H4 (cell line): Measurements from ENCODE around the gene DCBLD2. TPM values are rescaled to one million over a fixed set of nuclear protein-coding genes. Genes with fewer than 3 reads are reported as not detected.
"Not testable (repeated sequence)": the region's sequence is repeated elsewhere in the genome, so short reads cannot be mapped to it uniquely, and the experiment has no call there.

Source experiments
- DNase-seq: peaks from one replicate; pipeline ENCODE4 v3.0.0-alpha.2; 2015; ENCODE audit warnings: low spot score
- total RNA-seq: library from RNA; depleted of rRNA; stranded (reverse); fragments of >200 nt; shearing (Covaris generic); gene quantifications from 2 replicates; pipeline ENCODE4 v1.2.3, GENCODE V29; 2014

Gene DCBLD2
- total RNA-seq, 1 experiment from 2014 or later = 40.2 TPM

DNA sequence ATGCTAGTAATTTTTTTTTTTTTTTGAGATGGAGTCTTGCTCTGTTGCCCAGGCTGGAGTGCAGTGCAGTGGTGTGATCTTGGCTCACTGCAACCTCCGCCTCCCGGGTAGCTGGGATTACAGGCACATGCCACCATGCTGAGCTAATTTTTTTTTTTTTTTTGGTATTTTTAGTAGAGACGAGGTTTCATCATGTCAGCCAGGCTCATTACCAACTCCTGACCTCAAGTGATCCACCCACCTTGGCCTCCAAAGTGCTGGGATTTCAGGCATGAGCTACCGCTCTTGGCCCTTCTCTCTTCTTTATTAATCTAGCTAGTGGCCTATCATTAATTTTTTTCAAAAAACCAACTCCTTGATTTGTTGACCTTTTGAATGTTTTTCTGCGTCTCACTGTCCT lies 70.4 kb downstream of the DCBLD2 start:
- not testable (repeated sequence) for DNase-seq

DNA sequence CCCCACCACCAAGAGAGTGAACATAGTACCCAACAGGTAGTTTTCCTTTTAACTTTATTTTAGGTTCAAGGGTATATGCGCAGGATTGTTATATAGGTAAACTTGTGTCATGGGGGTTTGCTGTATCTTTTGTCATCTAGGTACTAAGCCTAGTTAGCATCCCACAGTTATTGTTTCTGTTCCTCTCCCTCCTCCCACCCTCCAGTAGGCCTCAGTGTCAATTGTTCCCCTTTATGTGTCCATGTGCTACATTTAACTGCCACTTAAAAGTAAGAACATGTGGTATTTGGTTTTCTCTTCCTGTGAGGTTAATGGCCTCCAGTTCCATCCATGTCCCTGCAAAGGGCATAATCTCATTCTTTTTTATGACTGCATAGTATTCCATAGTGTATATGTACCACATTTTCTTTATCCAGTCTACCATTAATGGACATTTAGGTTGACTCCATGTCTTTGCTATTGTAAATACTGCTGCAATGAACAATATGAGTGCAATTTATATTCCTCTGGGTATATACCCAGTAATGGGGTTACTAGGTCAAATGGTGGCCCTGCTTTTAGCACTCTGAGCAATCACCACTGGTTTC lies 72.2 kb downstream of the DCBLD2 start:
- DNase-seq = no peak

DNA sequence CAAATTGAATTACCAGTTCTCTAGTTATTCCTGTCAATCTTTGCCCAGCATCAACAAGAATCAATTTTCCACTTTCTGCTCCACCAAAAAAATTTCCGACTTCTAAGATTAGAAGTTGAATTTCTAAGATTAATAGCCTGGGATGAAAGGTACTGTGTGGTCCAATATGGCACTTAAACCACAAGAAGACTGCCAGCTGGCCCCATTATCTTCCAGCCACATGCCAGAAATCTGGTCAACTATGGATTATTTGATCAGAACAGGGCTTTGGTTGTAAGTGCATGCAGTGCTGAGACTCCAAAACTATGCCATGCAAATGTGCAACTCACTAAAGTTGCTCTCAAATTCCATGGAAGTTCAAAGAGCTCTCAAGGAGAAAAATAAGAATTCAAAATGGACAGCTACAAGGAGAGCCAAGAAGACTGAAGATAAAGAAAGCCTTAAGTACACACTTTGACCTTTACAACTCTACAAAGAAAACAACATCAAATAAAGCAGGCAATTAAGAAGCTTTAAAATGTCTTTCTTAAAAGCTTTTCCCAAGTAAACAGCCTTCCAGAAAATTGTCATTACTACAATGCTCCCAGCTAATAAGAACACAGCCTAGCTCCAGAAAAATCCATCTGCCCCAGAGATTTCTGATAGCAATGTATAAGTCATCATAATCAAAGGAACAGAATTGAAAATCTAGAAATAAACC lies 74.1 kb downstream of the DCBLD2 start:
- no peak for DNase-seq

DNA sequence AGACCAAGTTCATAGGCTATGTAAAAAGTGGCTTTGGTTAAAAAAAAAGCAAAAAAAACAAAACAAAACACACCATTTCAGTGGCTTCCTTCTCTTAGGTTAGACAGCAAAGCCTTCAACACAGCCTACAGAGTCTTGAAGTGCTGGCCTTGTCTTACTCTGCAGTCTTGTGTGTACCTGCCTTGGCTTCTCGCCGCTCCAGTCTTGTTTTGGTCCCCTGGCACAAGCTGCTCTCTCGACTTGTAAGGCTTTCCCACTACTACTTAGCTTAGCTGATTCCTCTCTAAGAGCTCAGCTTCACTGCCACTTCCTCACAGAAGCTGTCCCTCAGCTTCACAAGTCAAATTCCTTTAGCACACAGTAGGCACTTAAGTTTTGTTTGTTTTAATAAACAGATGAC lies 75.4 kb downstream of the DCBLD2 start:
- DNase-seq = no peak

DNA sequence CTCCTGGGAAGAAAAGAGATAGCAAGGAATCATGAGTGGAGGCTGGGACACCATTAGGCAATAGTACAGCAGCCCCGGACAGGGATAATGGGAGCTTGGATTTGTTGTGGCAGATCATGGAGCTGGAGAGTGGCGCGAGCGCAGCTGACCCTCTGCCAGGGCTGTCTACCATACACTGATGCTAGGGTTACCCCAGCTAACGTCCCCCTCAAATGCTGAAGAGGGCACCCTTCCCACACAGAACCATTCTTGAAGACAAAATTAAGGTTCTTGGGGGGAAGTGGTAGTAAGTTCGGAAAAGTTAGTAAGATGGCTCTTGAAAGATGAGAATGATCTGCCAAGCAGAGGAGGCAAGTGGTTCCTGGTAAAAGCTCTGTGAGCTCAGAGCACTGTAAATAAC lies 77.2 kb downstream of the DCBLD2 start:
- no peak for DNase-seq

DNA sequence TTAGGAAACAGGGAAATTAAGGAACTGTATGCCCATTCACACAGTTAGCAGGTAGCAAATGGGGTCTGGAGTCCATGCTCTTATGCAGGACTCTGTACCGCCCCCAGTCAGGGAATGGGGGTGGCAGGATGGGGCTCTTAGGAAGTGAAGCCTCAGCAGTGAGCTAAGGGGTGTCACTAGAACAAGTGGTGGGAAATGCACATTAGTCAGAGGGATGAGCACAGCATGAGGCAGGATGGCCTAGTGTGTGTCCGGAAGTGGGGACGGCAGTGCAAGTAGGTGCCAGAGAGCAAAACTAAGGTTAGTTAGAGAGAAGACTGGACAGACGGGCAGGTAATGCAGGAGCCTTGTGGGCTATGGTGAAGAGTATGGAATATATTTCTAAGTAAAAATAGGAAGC lies 77.7 kb downstream of the DCBLD2 start:
- no peak for DNase-seq

DNA sequence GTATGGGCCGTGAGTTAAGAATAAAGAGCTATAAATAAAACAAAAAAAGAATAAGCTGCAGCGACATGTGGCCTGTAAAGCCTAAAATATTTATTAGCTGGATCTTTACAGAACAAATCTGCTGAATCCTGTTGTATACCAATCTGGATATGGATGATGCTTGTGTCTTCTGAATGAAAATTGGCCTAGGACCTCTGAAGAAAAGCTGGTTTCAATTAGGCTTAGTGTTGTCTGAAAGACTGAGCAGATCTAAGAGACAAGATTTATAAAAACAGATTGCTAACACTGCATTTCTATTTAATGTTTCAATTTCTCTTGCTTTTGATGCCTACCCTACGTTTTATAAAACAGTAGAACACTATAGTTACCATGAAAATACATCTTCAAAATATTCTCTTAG lies 80.4 kb downstream of the DCBLD2 start:
- no peak for DNase-seq

DNA sequence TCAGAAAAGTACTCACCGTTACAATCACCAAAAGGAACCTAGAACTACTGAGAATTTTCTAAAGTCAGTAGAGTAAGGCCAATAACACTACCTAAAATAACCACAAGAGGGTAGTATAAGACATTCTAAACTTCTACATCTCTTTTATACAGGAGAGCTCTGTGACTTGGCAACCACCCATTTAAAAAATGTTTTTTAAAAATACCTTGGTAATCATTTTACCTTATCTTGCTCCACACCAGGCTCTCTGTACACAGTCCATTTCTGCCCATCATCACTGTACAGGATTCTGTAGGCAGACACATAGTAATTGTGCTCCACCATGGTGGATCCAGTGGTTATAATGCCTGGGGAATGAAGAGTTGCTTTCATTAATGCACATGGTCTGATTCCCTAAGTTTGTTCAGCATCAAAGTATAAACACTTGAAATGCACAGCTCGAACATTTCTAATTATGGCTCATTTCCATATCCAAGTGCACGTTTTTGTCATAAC lies 83.9 kb downstream of the DCBLD2 start:
- peak; percentile 46 for DNase-seq

DNA sequence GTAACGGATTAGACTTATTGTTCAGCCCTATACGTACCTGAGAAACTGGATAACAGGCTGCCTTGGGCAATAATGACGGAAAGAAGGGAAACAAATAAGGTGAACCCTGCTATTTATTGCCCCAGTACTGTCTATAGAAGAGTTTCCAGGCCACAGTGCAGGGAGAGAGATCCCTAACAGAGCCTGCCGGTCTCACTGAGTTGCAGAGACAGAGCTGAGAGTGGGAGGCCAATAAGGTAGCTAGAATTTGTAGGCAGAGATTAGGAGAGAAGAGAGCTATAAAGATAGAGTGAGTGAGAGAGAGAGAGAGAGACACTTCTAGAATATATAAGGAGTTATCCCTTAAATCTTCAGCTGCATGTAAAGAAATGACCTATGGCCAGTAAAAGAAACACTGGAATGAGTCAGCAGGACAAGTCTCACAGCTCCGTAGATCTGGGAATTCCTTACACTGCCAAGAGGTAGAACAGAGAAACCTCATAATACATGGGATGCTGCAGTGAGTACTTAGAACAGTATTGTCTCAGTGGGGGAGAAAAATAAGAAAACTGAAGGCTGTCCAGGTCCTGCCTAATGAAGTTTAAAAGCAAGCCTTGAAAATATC lies 86.6 kb downstream of the DCBLD2 start:
- DNase-seq = peak; percentile 34

DNA sequence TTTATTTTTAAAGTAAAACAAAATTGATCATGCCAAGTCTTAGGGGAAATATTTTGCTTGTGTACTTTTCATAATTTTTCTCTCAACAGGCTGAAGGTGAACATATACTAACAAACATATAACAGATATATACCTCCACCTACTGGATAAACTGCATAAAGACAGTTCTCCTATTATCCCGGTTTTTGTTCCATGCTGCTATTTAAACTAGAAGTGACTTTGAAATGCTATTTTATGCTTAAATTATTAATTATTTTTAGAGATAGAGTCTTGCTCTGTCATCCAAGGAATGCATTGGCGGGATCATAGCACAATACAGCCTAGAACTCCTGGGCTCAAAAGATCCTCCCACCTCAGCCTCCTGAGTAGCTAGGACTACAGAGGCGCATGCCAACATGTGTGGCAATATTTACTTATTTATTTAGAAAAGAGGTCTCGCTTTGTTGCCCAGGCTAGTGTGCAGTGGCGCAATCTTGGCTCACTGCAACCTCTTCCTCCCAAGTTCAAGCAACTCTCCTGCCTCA lies 88.6 kb downstream of the DCBLD2 start:
- peak; percentile 29 for DNase-seq

DNA sequence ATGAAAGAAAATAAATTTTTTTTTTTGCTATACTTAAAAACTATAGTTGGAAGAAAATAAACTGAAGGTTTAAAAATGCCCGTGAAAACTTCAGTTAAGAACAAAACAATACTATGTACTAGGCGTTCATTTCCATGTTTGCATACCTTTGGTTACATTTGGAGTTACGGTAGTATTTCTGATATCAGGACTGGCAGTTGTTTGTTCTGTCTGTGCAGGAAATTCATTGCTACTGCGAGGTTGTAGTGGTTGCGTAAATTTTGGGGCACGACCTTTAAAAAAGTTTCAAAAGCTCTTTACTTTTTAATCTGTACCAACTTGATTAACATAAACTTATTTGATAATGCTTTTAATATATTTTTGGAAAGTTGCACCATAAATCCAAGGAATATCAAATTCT lies 90.4 kb downstream of the DCBLD2 start:
- DNase-seq = no peak

DNA sequence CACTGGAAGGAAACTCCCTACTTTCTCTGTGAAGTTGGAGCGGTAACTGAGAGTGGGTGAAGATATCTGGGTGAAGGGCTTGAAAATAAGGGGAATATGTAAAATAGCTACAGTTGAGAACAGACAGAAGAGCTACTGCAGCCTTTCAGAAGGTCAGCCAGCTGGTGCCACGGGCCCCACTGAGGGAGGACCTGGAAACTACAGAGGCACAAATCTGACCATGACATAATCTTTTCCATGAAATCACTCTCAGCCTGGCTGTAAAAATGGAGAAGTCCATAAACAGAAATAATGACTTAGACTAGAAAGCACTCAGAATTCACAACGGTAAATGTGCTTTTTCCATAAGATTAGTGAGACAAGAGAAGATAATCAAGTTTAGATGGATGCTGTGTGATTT lies 91.9 kb downstream of the DCBLD2 start:
- no peak for DNase-seq

DNA sequence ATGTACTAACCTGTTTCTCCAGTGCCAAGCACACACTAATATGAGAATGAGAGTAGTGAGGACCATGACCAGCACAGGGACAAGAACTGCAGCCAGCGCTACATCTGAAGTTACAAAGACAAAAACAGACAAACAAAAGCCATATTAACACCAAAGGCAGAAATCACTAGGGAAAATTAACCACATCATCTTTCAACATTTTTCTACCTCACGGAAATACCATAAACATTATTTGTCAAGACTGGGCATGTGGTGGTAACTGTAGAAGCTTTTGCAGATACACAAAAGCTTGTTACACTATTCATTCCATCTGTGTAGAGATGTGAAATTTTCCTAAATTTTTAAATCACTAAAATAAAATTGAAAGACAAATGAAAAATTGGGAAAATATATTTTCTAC lies 93.4 kb downstream of the DCBLD2 start:
- DNase-seq = no peak

DNA sequence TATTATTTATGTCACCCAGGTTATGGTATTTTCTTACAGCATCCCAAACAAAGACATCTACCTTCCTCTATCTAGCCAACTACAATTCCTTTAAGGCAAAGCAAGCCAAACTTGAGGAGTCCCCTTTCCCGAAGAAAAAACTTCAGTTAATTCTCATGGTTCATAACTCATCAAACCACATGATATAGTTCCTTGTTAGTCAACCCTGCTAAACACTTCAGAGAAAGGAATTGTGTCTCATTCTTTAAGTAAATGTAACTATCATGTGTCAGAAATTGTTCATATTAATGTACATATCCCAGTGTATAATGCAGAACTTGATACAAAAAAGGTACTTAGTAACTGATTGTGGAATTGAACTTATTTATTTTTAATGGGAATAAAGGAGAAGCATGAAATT lies 93.9 kb downstream of the DCBLD2 start:
- no peak for DNase-seq

DNA sequence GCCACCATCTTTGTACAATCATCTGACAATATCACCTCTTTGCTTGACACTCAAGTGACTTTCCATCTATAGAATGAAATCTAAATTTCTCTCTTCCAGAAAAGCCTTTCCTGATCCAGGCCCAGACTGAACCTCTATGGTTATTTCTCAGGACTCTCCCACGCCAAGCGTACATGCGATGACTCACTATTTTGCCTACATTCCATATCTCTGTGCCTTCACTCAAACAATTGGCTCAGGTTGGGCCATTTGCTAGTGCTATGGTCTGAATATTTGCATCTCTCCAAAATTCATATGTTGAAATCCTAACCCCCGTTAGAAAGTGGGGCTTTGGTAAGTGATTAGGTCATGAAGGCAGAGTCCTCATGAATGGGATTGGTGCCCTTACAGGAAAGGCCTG lies 94.5 kb downstream of the DCBLD2 start:
- no peak for DNase-seq

DNA sequence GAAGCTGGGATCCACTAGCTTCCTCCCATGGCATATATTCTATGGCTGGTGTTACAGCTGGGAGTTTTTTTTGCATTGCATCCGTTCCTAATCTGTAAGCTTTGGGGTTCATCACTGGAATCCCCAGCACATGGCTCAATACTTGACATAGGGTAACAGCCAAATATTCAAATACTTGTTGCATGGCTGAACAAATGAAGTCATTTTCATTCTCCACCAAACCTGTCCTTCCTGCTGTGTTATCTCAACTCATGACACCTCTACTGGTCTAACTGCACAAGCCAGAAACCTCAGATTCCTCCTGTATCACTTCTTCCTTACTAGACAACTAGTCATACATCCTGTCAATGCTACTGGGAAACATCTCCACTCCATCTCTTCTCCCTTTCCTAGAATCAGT lies 95.0 kb downstream of the DCBLD2 start:
- DNase-seq = no peak

DNA sequence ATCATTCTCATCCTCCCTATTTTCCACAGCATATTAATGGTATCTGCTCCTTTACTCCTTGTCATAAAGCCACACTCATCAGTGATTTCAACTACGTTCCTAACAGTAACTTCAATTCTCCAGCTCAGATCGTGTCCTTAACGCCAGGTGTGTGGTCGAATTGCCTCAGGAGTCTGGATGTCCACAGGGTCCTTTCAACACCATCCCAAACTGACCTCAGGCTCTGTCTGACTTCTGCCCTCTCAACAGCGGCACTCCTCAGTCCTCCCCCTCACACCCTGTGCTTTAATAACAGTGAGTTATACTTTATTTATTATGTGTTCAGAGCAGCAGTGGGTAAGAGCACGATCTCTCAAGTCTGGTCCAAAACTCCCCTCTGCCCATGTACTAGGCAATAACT lies 95.9 kb downstream of the DCBLD2 start:
- DNase-seq = no peak

DNA sequence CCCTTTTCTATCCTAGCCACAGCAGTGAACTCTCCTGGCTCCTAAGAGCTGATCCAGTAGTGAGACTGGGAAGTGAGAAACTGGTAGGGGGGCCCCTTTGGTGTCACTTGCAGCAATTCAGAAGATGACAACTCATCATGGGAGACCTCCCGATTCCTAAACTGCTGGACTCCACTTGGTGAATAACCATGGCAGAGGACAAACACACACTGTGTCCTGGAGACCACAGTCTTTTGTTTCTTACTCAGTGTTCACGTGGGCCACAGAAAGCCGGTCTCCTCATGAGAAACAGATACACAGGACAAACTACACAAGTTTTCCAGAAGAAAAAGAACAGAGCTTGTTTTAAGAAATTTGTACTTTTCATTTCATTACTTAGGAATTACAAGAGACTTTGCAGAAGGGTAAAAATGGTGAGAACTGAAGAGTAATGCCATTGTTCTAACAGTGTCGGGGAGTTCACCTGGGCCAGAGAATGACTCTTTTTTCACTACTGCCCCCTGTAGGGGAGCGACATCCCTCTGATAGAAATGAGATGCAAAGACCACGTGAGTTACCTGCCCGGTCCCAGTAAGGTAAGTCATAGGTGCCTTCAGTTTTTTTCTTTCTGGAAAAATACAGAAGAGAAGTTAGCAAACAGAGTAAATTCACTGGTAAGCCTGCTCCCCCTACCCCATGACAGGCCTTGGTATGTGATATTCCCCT lies 100.3 kb downstream of the DCBLD2 start:
- DNase-seq = no peak

DNA sequence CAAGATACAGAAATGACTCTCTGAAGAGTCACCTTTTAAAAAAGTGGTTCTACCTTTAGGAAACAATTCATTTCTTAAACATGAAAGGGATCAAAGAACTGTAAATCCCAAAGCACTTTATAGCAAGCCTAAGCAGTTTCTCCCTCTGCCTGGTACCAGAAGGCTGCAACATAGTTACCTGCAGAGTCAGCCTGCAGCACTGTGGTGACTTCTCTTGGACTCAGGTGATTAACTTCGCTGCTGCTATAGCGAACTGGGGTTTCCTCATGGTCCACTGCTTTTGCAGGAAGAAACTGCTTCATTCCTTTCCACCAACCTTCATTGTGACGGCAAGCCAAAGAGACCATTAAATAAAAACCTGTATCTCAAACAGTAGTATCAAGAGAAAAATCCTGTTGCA lies 101.1 kb downstream of the DCBLD2 start:
- no peak for DNase-seq

DNA sequence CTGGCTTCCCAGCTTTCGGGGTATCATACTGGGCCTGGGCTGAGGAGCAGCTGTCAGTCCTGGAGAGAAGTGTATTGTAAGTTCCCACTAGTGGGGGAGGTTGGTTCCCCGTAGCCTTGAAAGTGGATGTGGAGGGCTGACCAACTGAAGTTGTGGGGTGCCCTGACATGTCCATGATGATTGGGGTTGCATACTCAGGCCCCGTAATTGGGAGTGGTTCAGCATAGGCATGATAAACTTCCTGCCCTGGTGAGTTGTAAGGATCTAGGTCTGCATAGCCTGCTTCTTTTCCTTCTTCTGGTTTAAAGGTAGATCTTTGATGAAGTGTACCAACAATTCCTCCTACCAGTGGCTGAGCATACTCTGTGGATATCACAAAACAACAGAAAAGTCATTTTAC lies 102.0 kb downstream of the DCBLD2 start:
- DNase-seq = no peak

DNA sequence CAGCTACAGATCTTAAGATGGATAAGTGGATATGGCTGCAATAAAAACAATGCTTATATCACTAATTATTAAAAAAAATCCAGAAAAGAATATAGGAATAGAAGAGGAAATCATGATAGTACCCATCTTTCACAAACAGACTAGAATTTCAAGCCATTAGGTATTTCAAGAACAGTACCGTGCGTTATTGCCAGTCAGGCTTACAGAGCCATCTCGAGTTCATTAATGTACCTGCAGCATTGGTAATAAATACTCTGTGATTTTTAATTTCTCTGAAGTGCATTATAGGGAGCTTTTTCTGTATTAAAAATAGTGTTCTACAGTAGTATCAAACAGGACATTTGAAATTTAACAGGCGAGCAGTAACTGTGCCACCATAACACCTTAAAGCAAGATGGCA lies 102.7 kb downstream of the DCBLD2 start:
- DNase-seq = no peak

DNA sequence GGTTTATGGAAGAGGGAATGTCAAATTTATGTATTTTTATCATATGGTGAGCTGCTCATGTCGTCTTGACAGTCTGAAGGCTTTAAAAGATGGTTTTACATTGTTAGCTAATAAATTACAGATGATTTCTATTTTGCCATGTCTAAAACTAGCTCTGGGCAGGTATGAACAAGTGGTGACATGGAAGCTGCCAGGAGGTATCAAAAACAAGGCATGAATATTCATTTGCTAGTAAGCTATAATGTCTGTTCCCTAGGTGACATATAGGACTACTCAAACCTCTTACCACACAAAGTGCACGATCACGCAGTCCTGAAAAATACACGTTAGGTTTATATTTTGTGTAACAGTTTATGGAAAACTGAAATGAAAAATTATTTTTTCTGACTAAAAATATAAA lies 103.6 kb downstream of the DCBLD2 start:
- DNase-seq = no peak

DNA sequence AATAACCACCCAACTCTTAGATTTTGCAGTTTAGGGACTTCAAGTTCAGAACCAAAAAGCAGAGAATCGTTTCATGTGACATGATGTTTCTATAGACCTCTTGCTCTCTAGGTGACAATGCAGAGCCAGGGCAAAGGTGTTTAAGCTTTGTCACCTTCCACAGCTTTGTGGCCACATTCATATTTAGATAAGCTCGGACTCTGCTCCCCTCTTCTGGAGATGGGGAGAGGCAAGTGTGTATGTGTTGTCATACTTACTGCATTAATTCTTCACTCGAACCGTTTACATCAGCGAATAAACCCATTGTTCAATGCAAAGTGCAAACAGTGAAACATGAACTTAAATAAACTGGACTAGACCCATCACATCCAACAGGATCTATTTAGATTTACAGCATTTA lies 105.2 kb downstream of the DCBLD2 start:
- DNase-seq = no peak
